ENCODE data around the gene CDC23.
"Not testable (repeated sequence)": the region's sequence is repeated elsewhere in the genome, so short reads cannot be mapped to it uniquely, and the experiment has no call there.

CDC23 gene

GRCh38 chr5:138160706-138161105 is 52.4 kb downstream of the CDC23 start:
- no peaks in the 10 kb centered on the region for H3K27me3 ChIP-seq (ENCODE audit: low read depth, low read length)
- no peaks in the 10 kb centered on the region for H3K9me3 ChIP-seq (ENCODE audit: insufficient read depth, low read length)
- no peak overlapping the region for H3K27ac ChIP-seq (ENCODE audit: low read length)
- H3K4me2 ChIP-seq (ENCODE audit: low read length): no peak overlapping the region
- H3K9ac ChIP-seq (ENCODE audit: low read length): no peak overlapping the region
- H2AFZ ChIP-seq (ENCODE audit: low read depth, low read length): no peak overlapping the region
- TF ChIP-seq EZH2phosphoT487 (IDR thresholded peaks at IDR 0.05; ENCODE audit: low read depth): no peak
- TF ChIP-seq, protein P1, sequence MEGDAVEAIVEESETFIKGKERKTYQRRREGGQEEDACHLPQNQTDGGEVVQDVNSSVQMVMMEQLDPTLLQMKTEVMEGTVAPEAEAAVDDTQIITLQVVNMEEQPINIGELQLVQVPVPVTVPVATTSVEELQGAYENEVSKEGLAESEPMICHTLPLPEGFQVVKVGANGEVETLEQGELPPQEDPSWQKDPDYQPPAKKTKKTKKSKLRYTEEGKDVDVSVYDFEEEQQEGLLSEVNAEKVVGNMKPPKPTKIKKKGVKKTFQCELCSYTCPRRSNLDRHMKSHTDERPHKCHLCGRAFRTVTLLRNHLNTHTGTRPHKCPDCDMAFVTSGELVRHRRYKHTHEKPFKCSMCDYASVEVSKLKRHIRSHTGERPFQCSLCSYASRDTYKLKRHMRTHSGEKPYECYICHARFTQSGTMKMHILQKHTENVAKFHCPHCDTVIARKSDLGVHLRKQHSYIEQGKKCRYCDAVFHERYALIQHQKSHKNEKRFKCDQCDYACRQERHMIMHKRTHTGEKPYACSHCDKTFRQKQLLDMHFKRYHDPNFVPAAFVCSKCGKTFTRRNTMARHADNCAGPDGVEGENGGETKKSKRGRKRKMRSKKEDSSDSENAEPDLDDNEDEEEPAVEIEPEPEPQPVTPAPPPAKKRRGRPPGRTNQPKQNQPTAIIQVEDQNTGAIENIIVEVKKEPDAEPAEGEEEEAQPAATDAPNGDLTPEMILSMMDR (IDR thresholded peaks at IDR 0.05; ENCODE audit: low read depth, low read length): no peak
- no peaks in the 10 kb centered on the region for H4K20me1 ChIP-seq (ENCODE audit: insufficient read depth, low read length)
- H3K4me3 ChIP-seq (ENCODE audit: low read length): no peak overlapping the region
- no peaks in the 10 kb centered on the region for H3K4me1 ChIP-seq (ENCODE audit: low read length)
- H3K79me2 ChIP-seq (ENCODE audit: low read length): no peaks in the 10 kb centered on the region
- H3K36me3 ChIP-seq (replicated peaks; ENCODE audit: low read depth, low read length): peaks cover 35% of the 10 kb centered on the region

DNA sequence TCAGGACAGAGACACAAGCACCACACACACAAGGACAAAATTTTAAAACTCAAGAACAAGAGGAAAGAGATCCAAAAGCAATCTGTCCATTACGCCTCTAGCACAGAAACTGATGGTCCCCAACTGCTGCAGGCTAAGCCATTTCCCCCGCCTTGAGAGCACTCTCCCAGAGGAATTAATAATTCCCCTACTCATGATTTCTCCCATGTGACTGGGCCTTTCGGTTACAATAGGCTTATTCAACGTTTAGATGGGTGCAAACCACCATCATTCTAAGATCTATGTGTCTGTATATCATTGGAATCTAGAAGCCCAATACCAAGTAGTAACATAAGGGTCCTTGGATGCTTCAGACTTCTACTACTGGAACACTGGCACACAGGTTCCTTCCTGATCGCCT is 53.5 kb downstream of the CDC23 start:
- Histone ChIP-seq H4K20me1 (ENCODE audit: insufficient read depth, low read length) (no peaks in the 10 kb centered on the region), H3K4me2 (ENCODE audit: low read length) (no peak overlapping the region), H3K36me3 (replicated peaks; ENCODE audit: low read depth, low read length) (peaks cover 31% of the 10 kb centered on the region), H2AFZ (ENCODE audit: low read depth, low read length) (no peak overlapping the region), H3K27ac (ENCODE audit: low read length) (no peak overlapping the region), H3K27me3 (ENCODE audit: low read depth, low read length) (no peaks in the 10 kb centered on the region), H3K79me2 (ENCODE audit: low read length) (no peaks in the 10 kb centered on the region), H3K9ac (ENCODE audit: low read length) (no peak overlapping the region), H3K9me3 (ENCODE audit: insufficient read depth, low read length) (no peaks in the 10 kb centered on the region), H3K4me3 (ENCODE audit: low read length) (no peak overlapping the region), H3K4me1 (ENCODE audit: low read length) (no peaks in the 10 kb centered on the region)
- no peak for TF ChIP-seq EZH2phosphoT487 (IDR thresholded peaks at IDR 0.05; ENCODE audit: low read depth)

GRCh38 chr5:138157626-138158025 is 55.5 kb downstream of the CDC23 start:
- TF ChIP-seq, protein P1 (IDR thresholded peaks at IDR 0.05; ENCODE audit: low read depth, low read length): no peak
- no peak for TF ChIP-seq EZH2phosphoT487 (IDR thresholded peaks at IDR 0.05; ENCODE audit: low read depth)
- H3K9ac ChIP-seq (ENCODE audit: low read length): no peak overlapping the region
- no peak overlapping the region for H3K4me3 ChIP-seq (ENCODE audit: low read length)
- no peaks in the 10 kb centered on the region for H3K79me2 ChIP-seq (ENCODE audit: low read length)
- no peaks in the 10 kb centered on the region for H3K4me1 ChIP-seq (ENCODE audit: low read length)
- no peaks in the 10 kb centered on the region for H4K20me1 ChIP-seq (ENCODE audit: insufficient read depth, low read length)
- peaks cover 20% of the 10 kb centered on the region for H3K36me3 ChIP-seq (replicated peaks; ENCODE audit: low read depth, low read length)
- no peaks in the 10 kb centered on the region for H3K27me3 ChIP-seq (ENCODE audit: low read depth, low read length)
- H3K4me2 ChIP-seq (ENCODE audit: low read length): no peak overlapping the region
- H3K27ac ChIP-seq (ENCODE audit: low read length): no peak overlapping the region
- H2AFZ ChIP-seq (ENCODE audit: low read depth, low read length): no peak overlapping the region
- no peaks in the 10 kb centered on the region for H3K9me3 ChIP-seq (ENCODE audit: insufficient read depth, low read length)

- not testable (repeated sequence) for H2AFZ ChIP-seq (ENCODE audit: low read depth, low read length); H3K79me2 ChIP-seq (ENCODE audit: low read length); H3K9ac ChIP-seq (ENCODE audit: low read length); H3K9me3 ChIP-seq (ENCODE audit: insufficient read depth, low read length); H3K4me3 ChIP-seq (ENCODE audit: low read length); H3K4me1 ChIP-seq (ENCODE audit: low read length); H3K27ac ChIP-seq (ENCODE audit: low read length); H4K20me1 ChIP-seq (ENCODE audit: insufficient read depth, low read length); H3K4me2 ChIP-seq (ENCODE audit: low read length); H3K27me3 ChIP-seq (ENCODE audit: low read depth, low read length)
- peaks cover 16% of the 10 kb centered on the region for H3K36me3 ChIP-seq (replicated peaks; ENCODE audit: low read depth, low read length)
Measured at GRCh38 chr5:138155977-138156376, 57.1 kb downstream of the CDC23 start.

DNA sequence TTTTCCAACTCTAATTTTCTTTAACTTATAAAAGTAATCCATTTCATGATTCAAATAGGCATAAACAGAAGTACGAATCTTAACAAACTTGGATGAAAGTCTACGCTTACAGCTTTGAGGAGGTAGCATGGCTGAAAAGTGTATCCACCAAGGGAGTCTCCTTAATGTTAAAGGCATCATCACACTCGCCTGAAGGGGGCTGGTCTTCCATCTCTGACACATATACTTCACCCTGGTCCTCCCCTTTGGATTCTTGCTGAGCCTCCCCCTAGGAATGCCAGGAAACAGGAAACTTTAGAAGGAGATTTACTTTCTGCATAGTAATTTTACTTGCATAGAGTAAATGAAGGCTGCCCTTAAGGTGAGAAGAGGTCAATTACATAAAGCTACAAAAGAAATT is 63.6 kb downstream of the CDC23 start:
- TF ChIP-seq, protein P1 (IDR thresholded peaks at IDR 0.05; ENCODE audit: low read depth, low read length): no peak
- TF ChIP-seq EZH2phosphoT487 (IDR thresholded peaks at IDR 0.05; ENCODE audit: low read depth): no peak
- Histone ChIP-seq H3K36me3 (replicated peaks; ENCODE audit: low read depth, low read length) (no peaks in the 10 kb centered on the region), H3K4me3 (ENCODE audit: low read length) (no peak overlapping the region)

More for the DNA sequence above, 63.6 kb downstream of the CDC23 start:
- Histone ChIP-seq H3K9me3 (ENCODE audit: insufficient read depth, low read length) (no peaks in the 10 kb centered on the region), H3K27me3 (ENCODE audit: low read depth, low read length) (no peaks in the 10 kb centered on the region), H3K4me1 (ENCODE audit: low read length) (no peaks in the 10 kb centered on the region), H2AFZ (ENCODE audit: low read depth, low read length) (no peak overlapping the region), H3K79me2 (ENCODE audit: low read length) (no peaks in the 10 kb centered on the region), H3K27ac (ENCODE audit: low read length) (no peak overlapping the region), H3K9ac (ENCODE audit: low read length) (no peak overlapping the region), H3K4me2 (ENCODE audit: low read length) (no peak overlapping the region), H4K20me1 (ENCODE audit: insufficient read depth, low read length) (no peaks in the 10 kb centered on the region)
